SK-N-SH treated with all-trans-retinoic acid at 6 μM for 48 hours (cell line): ENCODE data around the gene JPH3.

Source experiments
- GLIS3 ChIP-seq: fragments of 250-450 bp; sonication (Bioruptor Pico); IDR thresholded peaks from 2 replicates; pipeline ENCODE4 v1.5.0; 2020; ENCODE audit warnings: mild to moderate bottlenecking, moderate library complexity
- RARB ChIP-seq: fragments of 250-450 bp; sonication (Bioruptor Pico); IDR thresholded peaks from 2 replicates; pipeline ENCODE4 v1.8.0; 2021; ENCODE audit warnings: mild to moderate bottlenecking, moderate library complexity
- SNAI2 ChIP-seq: fragments of 250-450 bp; sonication (Bioruptor Pico); IDR thresholded peaks from 2 replicates; pipeline ENCODE4 v1.5.0; 2020; ENCODE audit warnings: mild to moderate bottlenecking, moderate library complexity
- ZNF8 ChIP-seq: fragments of 450-650 bp; formaldehyde crosslinking; IDR thresholded peaks from 2 replicates; pipeline ENCODE4 v1.5.0; 2020; ENCODE audit warnings: mild to moderate bottlenecking, moderate library complexity
- TF ChIP-seq, protein P1 (sequence below): fragments of 250-450 bp; sonication (Bioruptor Pico); IDR thresholded peaks from 2 replicates; pipeline ENCODE4 v1.5.1; 2020; ENCODE audit warnings: low read depth, mild to moderate bottlenecking, moderate library complexity
- TF ChIP-seq, protein P2 (sequence below): fragments of 250-450 bp; sonication (Bioruptor Pico); IDR thresholded peaks from 2 replicates; pipeline ENCODE4 v1.8.0; 2020; ENCODE audit warnings: mild to moderate bottlenecking, moderate library complexity, borderline replicate concordance

DNA sequence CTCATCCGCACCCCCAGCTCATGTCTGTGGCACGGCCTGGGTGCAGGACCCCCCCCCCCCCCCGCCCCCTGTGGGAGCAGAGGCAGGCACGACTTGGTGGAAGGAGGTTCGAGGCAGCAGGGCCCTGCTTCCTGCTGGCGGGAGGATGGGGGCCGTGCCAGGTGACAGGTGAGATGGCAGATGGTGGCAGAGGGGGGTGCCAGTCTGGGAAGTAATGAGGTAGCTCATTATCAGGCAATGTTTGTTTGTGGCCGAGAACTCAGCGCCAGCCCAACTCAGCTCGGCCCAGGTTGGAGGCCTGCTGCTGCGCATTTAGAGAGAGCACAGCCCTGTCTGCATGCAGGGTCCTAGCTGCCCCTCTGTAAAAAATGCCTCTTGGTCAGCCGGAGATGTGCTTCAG, 40.1 kb upstream of the JPH3 start:
- no peak for TF ChIP-seq SNAI2 (CRISPR knock-in tag)
- TF ChIP-seq ZNF8 (CRISPR knock-in tag), result no peak
- TF ChIP-seq, protein P1, sequence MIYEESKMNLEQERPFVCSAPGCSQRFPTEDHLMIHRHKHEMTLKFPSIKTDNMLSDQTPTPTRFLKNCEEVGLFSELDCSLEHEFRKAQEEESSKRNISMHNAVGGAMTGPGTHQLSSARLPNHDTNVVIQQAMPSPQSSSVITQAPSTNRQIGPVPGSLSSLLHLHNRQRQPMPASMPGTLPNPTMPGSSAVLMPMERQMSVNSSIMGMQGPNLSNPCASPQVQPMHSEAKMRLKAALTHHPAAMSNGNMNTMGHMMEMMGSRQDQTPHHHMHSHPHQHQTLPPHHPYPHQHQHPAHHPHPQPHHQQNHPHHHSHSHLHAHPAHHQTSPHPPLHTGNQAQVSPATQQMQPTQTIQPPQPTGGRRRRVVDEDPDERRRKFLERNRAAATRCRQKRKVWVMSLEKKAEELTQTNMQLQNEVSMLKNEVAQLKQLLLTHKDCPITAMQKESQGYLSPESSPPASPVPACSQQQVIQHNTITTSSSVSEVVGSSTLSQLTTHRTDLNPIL (CRISPR knock-in tag), result no peak
- TF ChIP-seq RARB (CRISPR knock-in tag), result no peak
- TF ChIP-seq, protein P2, sequence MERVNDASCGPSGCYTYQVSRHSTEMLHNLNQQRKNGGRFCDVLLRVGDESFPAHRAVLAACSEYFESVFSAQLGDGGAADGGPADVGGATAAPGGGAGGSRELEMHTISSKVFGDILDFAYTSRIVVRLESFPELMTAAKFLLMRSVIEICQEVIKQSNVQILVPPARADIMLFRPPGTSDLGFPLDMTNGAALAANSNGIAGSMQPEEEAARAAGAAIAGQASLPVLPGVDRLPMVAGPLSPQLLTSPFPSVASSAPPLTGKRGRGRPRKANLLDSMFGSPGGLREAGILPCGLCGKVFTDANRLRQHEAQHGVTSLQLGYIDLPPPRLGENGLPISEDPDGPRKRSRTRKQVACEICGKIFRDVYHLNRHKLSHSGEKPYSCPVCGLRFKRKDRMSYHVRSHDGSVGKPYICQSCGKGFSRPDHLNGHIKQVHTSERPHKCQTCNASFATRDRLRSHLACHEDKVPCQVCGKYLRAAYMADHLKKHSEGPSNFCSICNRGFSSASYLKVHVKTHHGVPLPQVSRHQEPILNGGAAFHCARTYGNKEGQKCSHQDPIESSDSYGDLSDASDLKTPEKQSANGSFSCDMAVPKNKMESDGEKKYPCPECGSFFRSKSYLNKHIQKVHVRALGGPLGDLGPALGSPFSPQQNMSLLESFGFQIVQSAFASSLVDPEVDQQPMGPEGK (CRISPR knock-in tag), result no peak
- TF ChIP-seq GLIS3, result no peak
